Stimulated activated CD8-positive, alpha-beta memory T cell treated with anti-CD3 and anti-CD28 coated beads, Interleukin-7, amount 100 ng/mL, for 4 hours (primary cell): ENCODE results near the gene OR6C2.
"Not testable (repeated sequence)": the region's sequence is repeated elsewhere in the genome, so short reads cannot be mapped to it uniquely, and the experiment has no call there.

Experiments used
- DNase-seq, 2 donors: peaks; one replicate each; pipeline ENCODE4 v3.0.0-alpha.2; 2020; ENCODE audit warnings: low read depth in 2 of 2

OR6C2 gene

GRCh38 chr12:55443776-55444175 lies at the start of gene OR6C2:
Gene OR6C2 (plus strand): TSS chr12:55444076. CDS start chr12:55452214, 8,138 bp downstream.
- DNase-seq: no peak

DNA sequence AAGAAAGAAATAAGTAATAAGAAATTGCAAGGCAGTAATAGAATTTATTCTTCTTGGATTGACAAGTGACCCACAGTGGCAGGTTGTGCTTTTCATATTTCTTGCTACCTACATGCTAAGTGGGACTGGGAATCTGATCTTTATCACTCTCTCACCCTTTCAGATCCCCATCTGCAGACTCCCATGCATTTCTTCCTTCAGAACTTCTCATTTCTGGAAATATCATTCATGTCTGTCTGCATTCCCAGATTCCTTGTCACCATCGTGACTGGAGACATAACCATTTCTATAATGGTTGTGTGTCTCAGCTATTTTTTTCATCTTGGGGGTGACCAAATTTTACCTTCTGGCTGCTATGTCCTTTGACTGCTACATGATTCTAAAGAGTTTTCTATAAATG lies 47.5 kb upstream of the OR6C2 start:
- no peak for DNase-seq

DNA sequence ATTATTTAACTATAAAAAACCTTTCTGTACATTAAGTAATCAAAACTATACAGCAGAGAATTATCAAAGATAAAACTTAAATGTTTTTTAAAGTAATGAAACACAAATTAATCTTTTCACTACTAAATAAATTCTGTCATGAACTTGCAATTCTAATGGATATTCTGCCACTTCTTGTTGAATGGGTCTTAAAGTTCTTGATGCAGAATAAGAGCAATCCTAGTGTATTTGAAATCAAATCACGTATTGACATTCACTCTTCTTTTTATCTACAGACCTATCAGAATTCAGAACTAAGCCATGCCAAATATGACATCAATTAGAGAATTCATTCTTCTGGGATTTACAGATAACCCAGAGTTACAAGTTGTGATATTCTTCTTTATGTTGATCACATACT lies 43.6 kb upstream of the OR6C2 start, which contains the start of gene OR6C65:
OR6C65 (plus strand) TSS at position 301 of the 400 bp plus-strand sequence; CDS start at position 301, 0 bp downstream.
- DNase-seq: no peak

- DNase-seq: no peak
Observed at GRCh38 chr12:55407866-55408265, 36.0 kb upstream of the OR6C2 start.

DNA sequence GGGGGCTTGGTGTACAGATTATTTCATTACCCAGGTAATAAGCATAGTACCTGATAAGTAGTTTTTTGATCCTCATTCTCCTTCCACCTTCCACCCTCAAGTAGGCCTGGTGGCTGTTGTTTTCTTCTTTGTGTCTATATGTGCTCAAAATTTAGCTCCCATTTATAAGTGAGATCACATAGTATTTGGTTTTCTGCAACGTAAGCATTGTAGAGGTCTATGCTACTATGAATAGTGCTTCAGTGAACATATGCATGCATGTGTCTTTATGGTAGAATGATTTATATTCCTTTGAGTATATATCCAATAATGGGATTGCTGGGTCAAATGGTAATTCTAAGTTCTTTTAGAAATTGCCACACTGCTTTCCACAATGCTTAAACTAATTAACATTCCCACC lies 34.7 kb upstream of the OR6C2 start:
- not testable (repeated sequence) for DNase-seq

- not testable (repeated sequence) for DNase-seq
Observed at GRCh38 chr12:55412138-55412537, 31.7 kb upstream of the OR6C2 start.

GRCh38 chr12:55413498-55414388 lies 30.1 kb upstream of the OR6C2 start:
- not testable (repeated sequence) for DNase-seq

- not testable (repeated sequence) for DNase-seq
Observed at GRCh38 chr12:55414396-55414823, 29.5 kb upstream of the OR6C2 start.

- not testable (repeated sequence) for DNase-seq
Observed at GRCh38 chr12:55414889-55415288, 29.0 kb upstream of the OR6C2 start.

GRCh38 chr12:55416961-55417360 lies 26.9 kb upstream of the OR6C2 start:
- DNase-seq: no peak

DNA sequence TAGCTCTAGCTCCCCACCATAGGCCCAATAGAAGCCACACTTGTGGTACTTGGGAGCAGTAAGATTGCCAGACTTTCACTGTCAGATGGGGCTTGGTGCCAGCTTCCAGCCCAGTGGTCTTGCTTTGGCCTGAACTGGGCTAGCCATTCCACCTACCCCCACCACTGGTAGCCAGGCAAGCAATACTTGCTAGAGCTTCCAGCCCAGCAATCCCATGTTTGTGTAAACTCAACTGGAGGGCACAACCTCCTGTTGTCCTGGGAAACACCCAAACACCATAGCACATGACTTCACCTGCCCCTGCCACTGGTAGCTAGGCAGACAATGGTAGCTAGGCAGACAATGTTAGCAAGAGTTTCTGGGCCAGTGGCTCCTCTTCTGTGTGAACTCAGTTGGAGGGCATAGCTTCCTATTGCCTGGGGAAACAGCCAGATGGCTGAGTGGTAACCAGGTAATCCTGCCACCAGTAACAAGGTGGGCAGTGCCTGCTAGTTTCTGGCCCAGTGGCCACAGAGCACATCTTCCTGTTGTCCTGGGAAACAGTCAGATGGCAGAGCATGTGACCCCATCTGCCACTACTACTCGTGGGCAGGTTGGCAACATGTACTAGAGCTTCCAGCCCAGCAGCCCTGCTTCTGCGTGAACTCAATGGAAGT lies 23.4 kb upstream of the OR6C2 start:
- DNase-seq: no peak

DNA sequence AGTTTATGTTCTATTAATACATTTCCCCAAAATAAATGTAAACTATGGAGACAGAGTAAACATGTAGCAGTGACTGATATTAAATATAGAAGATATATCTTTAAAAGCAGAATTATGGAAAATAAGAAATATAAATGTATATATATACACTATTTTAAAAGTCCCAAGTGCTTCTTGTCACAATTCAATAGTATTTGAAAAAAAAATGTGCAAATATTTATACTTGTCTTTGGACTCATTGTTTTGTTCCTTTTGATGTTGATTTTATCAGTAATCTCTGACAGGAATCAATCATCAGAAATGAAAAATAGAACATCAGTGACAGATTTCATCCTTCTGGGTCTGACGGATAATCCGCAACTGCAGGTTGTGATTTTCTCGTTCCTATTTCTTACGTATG lies 17.9 kb upstream of the OR6C2 start, which contains the start of gene OR6C76:
OR6C76 (plus strand) TSS at position 301 of the 400 bp plus-strand sequence; CDS start at position 301, 0 bp downstream.
- DNase-seq: no peak

DNA sequence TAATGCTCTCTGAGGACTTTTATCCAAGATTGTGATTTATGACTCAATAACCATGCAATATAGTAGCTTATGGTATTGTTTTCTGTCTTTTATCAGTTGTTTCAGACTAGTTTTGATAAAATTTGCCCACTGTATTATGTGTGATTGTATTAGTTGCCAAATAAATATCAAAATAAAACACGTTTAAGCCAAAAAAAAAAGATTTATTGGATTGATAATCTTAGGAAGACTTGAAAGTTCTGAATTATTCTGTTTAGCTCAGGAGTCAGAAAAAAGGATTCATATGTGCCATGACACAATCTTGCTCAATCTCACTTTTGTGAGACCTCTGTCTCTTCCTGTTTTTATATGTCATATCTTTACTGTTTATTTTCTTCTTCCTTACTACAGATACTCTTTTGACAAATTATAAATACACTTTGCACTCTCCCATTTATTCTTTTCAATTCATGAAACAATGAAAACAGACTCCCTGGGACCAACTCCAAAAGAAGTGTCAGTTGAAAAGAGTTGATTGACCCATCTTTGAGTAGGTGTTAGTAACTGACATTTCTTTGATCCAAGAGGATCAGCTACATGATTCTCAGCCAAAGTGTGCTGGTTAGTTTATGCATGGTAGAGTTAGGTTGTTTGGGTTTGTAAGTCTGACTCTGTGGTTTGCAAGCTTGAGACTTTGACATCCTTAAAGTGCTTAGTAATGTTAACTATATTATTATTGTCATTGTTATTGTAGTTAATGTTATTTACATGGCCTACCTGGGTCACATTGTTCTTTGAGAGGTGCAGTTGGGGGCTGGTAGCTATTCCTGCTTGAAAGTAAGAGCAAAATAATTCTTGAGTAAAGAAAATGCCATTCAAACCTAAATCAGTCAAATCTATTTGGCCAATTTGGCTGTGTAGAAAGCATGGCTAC lies 15.3 kb upstream of the OR6C2 start:
- no peak for DNase-seq

DNA sequence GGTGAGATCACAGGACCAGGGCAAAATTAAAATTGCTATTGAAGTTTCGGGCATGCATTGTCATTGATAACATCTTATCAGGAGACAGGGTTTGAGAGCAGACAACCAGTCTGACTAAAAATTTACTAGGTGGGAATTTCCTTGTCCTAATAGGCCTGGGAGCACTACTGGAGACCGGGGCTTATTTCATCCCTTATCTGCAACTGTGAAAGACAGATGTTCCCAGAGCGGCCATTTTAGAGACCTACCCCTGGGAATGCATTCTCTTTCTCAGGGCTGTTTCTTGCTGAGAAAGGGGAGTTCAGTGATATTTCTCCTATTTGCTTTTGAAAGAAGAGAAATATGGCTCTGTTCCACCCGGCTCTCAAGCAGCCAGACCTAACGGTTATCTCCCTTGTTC lies 2.6 kb upstream of the OR6C2 start:
- not testable (repeated sequence) for DNase-seq

- DNase-seq: no peak
Observed at GRCh38 chr12:55445357-55445756, 1.5 kb downstream of the OR6C2 start.

DNA sequence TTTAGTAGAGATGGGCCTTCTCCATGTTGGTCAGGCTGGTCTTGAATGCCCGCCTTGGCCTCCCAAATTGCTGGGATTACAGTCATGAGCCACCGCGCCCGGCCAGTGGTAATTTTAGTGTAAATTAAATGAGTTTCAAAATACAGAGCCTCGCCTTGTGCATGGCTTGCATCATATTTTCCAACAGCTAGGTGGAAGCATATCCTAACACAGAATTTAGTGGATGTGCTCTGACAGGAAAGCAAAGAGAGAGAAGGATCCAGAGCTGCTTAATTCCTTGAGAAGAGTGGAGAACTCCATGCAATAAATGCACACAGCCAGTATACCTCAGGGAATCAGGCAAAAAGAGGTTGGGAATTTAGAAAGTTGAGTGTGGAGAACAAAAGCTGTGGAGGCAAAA lies 2.5 kb downstream of the OR6C2 start:
- DNase-seq: no peak

- no peak for DNase-seq
Observed at GRCh38 chr12:55448825-55449224, 4.9 kb downstream of the OR6C2 start.

- DNase-seq: not testable (repeated sequence)
Observed at GRCh38 chr12:55464926-55465325, 21.1 kb downstream of the OR6C2 start.

GRCh38 chr12:55467836-55468235 lies 24.0 kb downstream of the OR6C2 start:
- DNase-seq: no peak

GRCh38 chr12:55469291-55469690 lies 25.4 kb downstream of the OR6C2 start:
- DNase-seq: no peak

- no peak for DNase-seq
Observed at GRCh38 chr12:55470088-55470829, 26.4 kb downstream of the OR6C2 start, which contains the start of gene OR6C70. Gene OR6C70 (minus strand): TSS chr12:55470138. CDS start chr12:55470138, 0 bp downstream.
